GM12878 (cell line): Measurements from ENCODE around the gene ULK4. TPM values are rescaled to one million over a fixed set of nuclear protein-coding genes. Genes with fewer than 3 reads are reported as not detected.

Source experiments
- ATAC-seq: fragments of 200-7000 bp; cut with Tn5 transposase; 3 replicates; pipeline ENCODE4 v1.9.1; 2020; ENCODE audit warnings: mild to moderate bottlenecking, moderate library complexity
- BruUV-seq: library from RNA; stranded (reverse); fragments of 400-500 nt; replicated peaks from 2 replicates; lab custom pipeline; 2021; lab: Mats Ljungman, UMichigan
- CTCF ChIA-PET: fragments of 300-600 bp; sonication (Branson Sonifier 250); formaldehyde crosslinking; extraction: SDS; loops from one replicate; lab custom pipeline; 2021; ENCODE audit warnings: inconsistent platforms; lab: Yijun Ruan, JAX
- POLR2A ChIA-PET: fragments of 350-600 bp; formaldehyde crosslinking; extraction: SDS; loops from one replicate; lab custom pipeline; 2021; ENCODE audit warnings: inconsistent platforms; lab: Charles Lee
- RAD21 ChIA-PET: fragments of 300-600 bp; sonication (Branson Sonifier 250); formaldehyde crosslinking; loops from one replicate; lab custom pipeline; 2023; ENCODE audit warnings: antibody characterized with exemption; ENCODE audit not compliant: unreplicated experiment; lab: Charles Lee
- SMC1A ChIA-PET: fragments of 300-600 bp; sonication (Branson Sonifier 250); formaldehyde crosslinking; loops from one replicate; lab custom pipeline; 2023; ENCODE audit not compliant: unreplicated experiment, uncharacterized antibody; lab: Charles Lee
- DNase-seq: peaks from one replicate; pipeline ENCODE4 v3.0.0-alpha.2; 2011; ENCODE audit warnings: low read depth, low spot score
- FAIRE-seq: peaks from 3 replicates; lab custom pipeline; 2011; peaks lifted over from hg19 to GRCh38; lab: Jason Lieb, UNC
- H2AFZ ChIP-seq: 2 replicates; pipeline ENCODE4 v1.6.0; 2011; ENCODE audit warnings: low read depth, low read length, control low read depth; ENCODE audit not compliant: control insufficient read depth
- H3K27ac ChIP-seq: 2 replicates; pipeline ENCODE4 v1.5.1; 2011; ENCODE audit warnings: control low read depth; ENCODE audit not compliant: control insufficient read depth, insufficient read depth
- H3K27me3 ChIP-seq, 2 experiments: replicated peaks in 1 of 2; 2 replicates each; pipeline versions ENCODE4 v1.6.0 to v1.6.1; 2011; ENCODE audit warnings: low read length in 1 of 2; ENCODE audit not compliant: control insufficient read depth in 2 of 2, insufficient read depth in 2 of 2
- H3K36me3 ChIP-seq, 2 experiments: 2 replicates each; pipeline ENCODE4 v1.5.1; 2011; ENCODE audit warnings: low read length in 1 of 2; ENCODE audit not compliant: control insufficient read depth in 2 of 2, insufficient read depth in 2 of 2
- H3K4me1 ChIP-seq: 2 replicates; pipeline ENCODE4 v1.6.1; 2011; ENCODE audit warnings: mild to moderate bottlenecking, low read length, moderate library complexity, mixed read lengths; ENCODE audit not compliant: control insufficient read depth, insufficient read depth
- H3K4me2 ChIP-seq: 2 replicates; pipeline ENCODE4 v1.6.0; 2011; ENCODE audit warnings: control low read depth; ENCODE audit not compliant: control insufficient read depth, insufficient read depth
- H3K4me3 ChIP-seq: fragments of 200-600 bp; sonication (generic); 2 replicates; pipeline ENCODE4 v1.5.1; 2016
- H3K79me2 ChIP-seq: 2 replicates; pipeline ENCODE4 v1.6.0; 2011; ENCODE audit warnings: low read length; ENCODE audit not compliant: control insufficient read depth, insufficient read depth
- H3K9ac ChIP-seq: 2 replicates; pipeline ENCODE4 v1.8.0; 2011; ENCODE audit warnings: low read length, control low read depth, mixed read lengths; ENCODE audit not compliant: control insufficient read depth, insufficient read depth
- H3K9me3 ChIP-seq: replicated peaks from 3 replicates; pipeline ENCODE4 v1.5.1; 2011; ENCODE audit warnings: mild to moderate bottlenecking, low read length; ENCODE audit not compliant: control insufficient read depth, insufficient read depth
- H4K20me1 ChIP-seq: 2 replicates; pipeline ENCODE4 v1.6.0; 2011; ENCODE audit not compliant: control insufficient read depth, insufficient read depth
- BHLHE40 ChIP-seq, 2 experiments: fragments of 450-650 bp in 1 of 2; IDR thresholded peaks; 2 replicates each; pipeline ENCODE4 v1.6.1; 2011 to 2017; ENCODE audit warnings: low read depth in 2 of 2, borderline replicate concordance in 1 of 2, improper control_type of control experiment in 1 of 2, low read length in 1 of 2, mild to moderate bottlenecking in 1 of 2
- CBX3 ChIP-seq: fragments of 200-600 bp; sonication (generic); IDR thresholded peaks from 2 replicates; pipeline ENCODE4 v1.6.1; 2016; ENCODE audit warnings: low read depth, borderline replicate concordance
- CREM ChIP-seq: IDR thresholded peaks from 2 replicates; pipeline ENCODE4 v1.6.1; 2014; ENCODE audit warnings: antibody characterized with exemption, low read depth
- EZH2 ChIP-seq: IDR thresholded peaks from 2 replicates; pipeline ENCODE4 v1.6.1; 2012; ENCODE audit warnings: low read depth, mild to moderate bottlenecking, control low read depth, inconsistent platforms, low read length, borderline replicate concordance; ENCODE audit not compliant: control insufficient read depth
- HDGF ChIP-seq: fragments of 450-650 bp; IDR thresholded peaks from 2 replicates; pipeline ENCODE4 v1.6.1; 2016; ENCODE audit warnings: antibody characterized with exemption
- LARP7 ChIP-seq: fragments of 450-650 bp; IDR thresholded peaks from 2 replicates; pipeline ENCODE4 v1.6.1; 2017; ENCODE audit warnings: mild to moderate bottlenecking
- NFIC ChIP-seq: IDR thresholded peaks from 2 replicates; pipeline ENCODE4 v1.6.1; 2012; ENCODE audit warnings: low read depth, mild to moderate bottlenecking, inconsistent platforms, low read length, moderate library complexity
- SIX5 ChIP-seq: IDR thresholded peaks from 2 replicates; pipeline ENCODE4 v1.6.1; 2011; ENCODE audit warnings: mild to moderate bottlenecking, low read depth, low read length, moderate library complexity; ENCODE audit not compliant: severe bottlenecking
- SMARCA5 ChIP-seq: fragments of 450-650 bp; IDR thresholded peaks from 2 replicates; pipeline ENCODE4 v1.6.1; 2017; ENCODE audit warnings: mild to moderate bottlenecking
- TARDBP ChIP-seq: IDR thresholded peaks from 2 replicates; pipeline ENCODE4 v1.6.1; 2016; ENCODE audit warnings: borderline replicate concordance
- TCF12 ChIP-seq: IDR thresholded peaks from 2 replicates; pipeline ENCODE4 v1.6.1; 2011; ENCODE audit warnings: low read depth, mild to moderate bottlenecking, low read length
- WGBS: methylation state at CpG from one replicate; pipeline ENCODE4 v1.1.6; 2016; ENCODE audit warnings: low lambda C conversion rate; ENCODE audit not compliant: insufficient replicate concordance, insufficient coverage; ENCODE audit errors: missing lambda C conversion rate; 5-methylcytosine and 5-hydroxymethylcytosine counted together
- in situ Hi-C: fragments of 300-500 bp; cut with MboI; formaldehyde crosslinking; loops from 9 replicates; pipeline ENCODE4 v1.14.3; 2018; ENCODE audit warnings: mixed read lengths
- intact Hi-C: fragments of 100-400 bp; cut with micrococcal nuclease; formaldehyde crosslinking; loops from one replicate; pipeline ENCODE4 v1.14.2; 2022; ENCODE audit not compliant: unreplicated experiment
- polyA plus RNA-seq, 11 experiments: library from polyadenylated mRNA; depleted of rRNA in 4 of 11; unstranded in 6 of 11; stranded (reverse) in 5 of 11; fragments of >200 nt; fragmentation: Nextera tagmentation in 4 of 11; fragmentation: Illumina TruSeq in 1 of 11; extraction: Ambion mirVana in 4 of 11; extraction: Trizol in 1 of 11; gene quantifications; 1 replicate in 1 of 11; 2 replicates in 10 of 11; pipeline versions ENCODE4 v1.2.1 to v1.2.3, GENCODE V29; 2011 to 2016; ENCODE audit warnings: inconsistent platforms in 2 of 11, missing spikeins in 2 of 11, low read depth in 1 of 11
- total RNA-seq, 4 experiments: library from RNA; depleted of rRNA in 3 of 4; stranded (reverse); fragments of >200 nt in 3 of 4; fragmentation: Illumina TruSeq in 1 of 4; extraction: Trizol in 1 of 4; gene quantifications; 2 replicates each; pipeline versions ENCODE4 v1.2.1 to v1.2.3, GENCODE V29; 2013 to 2021
- TF ChIP-seq, protein P1 (sequence below): IDR thresholded peaks from 2 replicates; pipeline ENCODE4 v1.6.1; 2011; ENCODE audit warnings: borderline replicate concordance, low read depth, mild to moderate bottlenecking, moderate library complexity, low read length; ENCODE audit not compliant: insufficient read depth, poor library complexity, severe bottlenecking
- TF ChIP-seq, protein P2 (sequence below): fragments of 450-650 bp; IDR thresholded peaks from 2 replicates; pipeline ENCODE4 v1.6.1; 2017; ENCODE audit warnings: mild to moderate bottlenecking

ULK4 gene
- total and polyA plus RNA-seq, 10 of the 15 experiments (the other 5 are each of a cell fraction or from before 2014, with no cell fraction given) = 3.5 to 7.6 (median 6.3) TPM

DNA sequence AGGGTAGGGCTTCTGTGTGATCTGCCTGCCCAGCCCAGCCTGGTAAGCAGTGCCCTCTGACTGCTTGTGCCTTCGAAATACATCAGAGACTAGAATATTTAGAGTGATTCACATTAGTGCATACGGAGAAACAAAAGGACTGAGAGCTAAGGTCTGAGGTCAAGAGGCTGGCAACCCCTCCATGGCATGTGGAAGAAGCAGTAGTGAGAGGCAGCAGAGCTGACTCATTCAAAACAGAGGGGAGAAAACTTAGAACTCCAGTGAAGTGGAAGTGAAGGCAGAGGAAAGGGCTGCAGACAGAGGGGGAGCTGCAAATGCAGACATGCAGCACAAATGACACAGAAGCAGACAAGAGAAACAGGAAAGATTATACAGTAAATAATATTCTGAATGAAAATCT, 61.6 kb downstream of the ULK4 start:
- BruUV-seq = no TSS peak

More for the DNA sequence above, 61.6 kb downstream of the ULK4 start:
- H3K4me2 ChIP-seq = no peak overlapping the region
- H3K27me3 ChIP-seq = no peaks in the 10 kb centered on the region
- H3K4me1 ChIP-seq = no peaks in the 10 kb centered on the region
- ATAC-seq (no peak), DNase-seq (no peak), FAIRE-seq (no peak)
- no peak for TF ChIP-seq CBX3
- no peak for TF ChIP-seq LARP7
- no peak for TF ChIP-seq BHLHE40 (IDR thresholded peaks at IDR 0.05; ENCODE audit: borderline replicate concordance in 1 of 2, low read depth in 2 of 2, low read length in 1 of 2)
- no peak for TF ChIP-seq CREM
- TF ChIP-seq, protein P1, sequence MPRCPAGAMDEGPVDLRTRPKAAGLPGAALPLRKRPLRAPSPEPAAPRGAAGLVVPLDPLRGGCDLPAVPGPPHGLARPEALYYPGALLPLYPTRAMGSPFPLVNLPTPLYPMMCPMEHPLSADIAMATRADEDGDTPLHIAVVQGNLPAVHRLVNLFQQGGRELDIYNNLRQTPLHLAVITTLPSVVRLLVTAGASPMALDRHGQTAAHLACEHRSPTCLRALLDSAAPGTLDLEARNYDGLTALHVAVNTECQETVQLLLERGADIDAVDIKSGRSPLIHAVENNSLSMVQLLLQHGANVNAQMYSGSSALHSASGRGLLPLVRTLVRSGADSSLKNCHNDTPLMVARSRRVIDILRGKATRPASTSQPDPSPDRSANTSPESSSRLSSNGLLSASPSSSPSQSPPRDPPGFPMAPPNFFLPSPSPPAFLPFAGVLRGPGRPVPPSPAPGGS = no peak
- TF ChIP-seq NFIC = no peak
- no peak for TF ChIP-seq TARDBP
- TF ChIP-seq TCF12 = no peak
- TF ChIP-seq, protein P2, sequence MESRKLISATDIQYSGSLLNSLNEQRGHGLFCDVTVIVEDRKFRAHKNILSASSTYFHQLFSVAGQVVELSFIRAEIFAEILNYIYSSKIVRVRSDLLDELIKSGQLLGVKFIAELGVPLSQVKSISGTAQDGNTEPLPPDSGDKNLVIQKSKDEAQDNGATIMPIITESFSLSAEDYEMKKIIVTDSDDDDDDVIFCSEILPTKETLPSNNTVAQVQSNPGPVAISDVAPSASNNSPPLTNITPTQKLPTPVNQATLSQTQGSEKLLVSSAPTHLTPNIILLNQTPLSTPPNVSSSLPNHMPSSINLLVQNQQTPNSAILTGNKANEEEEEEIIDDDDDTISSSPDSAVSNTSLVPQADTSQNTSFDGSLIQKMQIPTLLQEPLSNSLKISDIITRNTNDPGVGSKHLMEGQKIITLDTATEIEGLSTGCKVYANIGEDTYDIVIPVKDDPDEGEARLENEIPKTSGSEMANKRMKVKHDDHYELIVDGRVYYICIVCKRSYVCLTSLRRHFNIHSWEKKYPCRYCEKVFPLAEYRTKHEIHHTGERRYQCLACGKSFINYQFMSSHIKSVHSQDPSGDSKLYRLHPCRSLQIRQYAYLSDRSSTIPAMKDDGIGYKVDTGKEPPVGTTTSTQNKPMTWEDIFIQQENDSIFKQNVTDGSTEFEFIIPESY = no peak
- no peak for TF ChIP-seq EZH2
- no peak for TF ChIP-seq HDGF
- TF ChIP-seq SIX5 = no peak
- TF ChIP-seq SMARCA5 = no peak
- H2AFZ ChIP-seq = no peak overlapping the region
- WGBS = 75% methylated on average over 2 of the region's 2 CpGs
- RAD21 ChIA-PET = interaction anchor here (1.3 kb wide), 1 partner anchor 199 kb away, joined by 3 read pairs; no protein-coding TSS in a partner anchor
- POLR2A ChIA-PET = no interaction called here
- no peak overlapping the region for H3K27ac ChIP-seq
- no peak overlapping the region for H3K9ac ChIP-seq
- in situ Hi-C loops = no loop called here
- CTCF ChIA-PET = interaction anchor here (1.2 to 8.9 kb wide), 2 partner anchors 200 to 290 kb away, joined by 5 to 87 read pairs; no protein-coding TSS in a partner anchor
- SMC1A ChIA-PET = interaction anchor here (1.0 to 1.9 kb wide), 2 partner anchors 199 to 200 kb away, joined by 3 to 7 read pairs; no protein-coding TSS in a partner anchor
- no peaks in the 10 kb centered on the region for H3K79me2 ChIP-seq
- no peaks in the 10 kb centered on the region; a peak in 2 of 4 replicates for H3K36me3 ChIP-seq
- intact Hi-C loops = loop anchor here (5.0 kb wide), 1 partner anchor 112 kb away; no protein-coding TSS in a partner anchor
- H4K20me1 ChIP-seq = no peaks in the 10 kb centered on the region
- no peaks in the 10 kb centered on the region for H3K9me3 ChIP-seq
- no peak overlapping the region for H3K4me3 ChIP-seq
